ENCODE results near the gene PLXDC2. TPM values are rescaled to one million over a fixed set of nuclear protein-coding genes. Genes with fewer than 3 reads are reported as not detected.

PLXDC2 gene
- total and polyA plus RNA-seq, 2 donors from 2014 or later = 11.9 to 42.1 TPM

DNA sequence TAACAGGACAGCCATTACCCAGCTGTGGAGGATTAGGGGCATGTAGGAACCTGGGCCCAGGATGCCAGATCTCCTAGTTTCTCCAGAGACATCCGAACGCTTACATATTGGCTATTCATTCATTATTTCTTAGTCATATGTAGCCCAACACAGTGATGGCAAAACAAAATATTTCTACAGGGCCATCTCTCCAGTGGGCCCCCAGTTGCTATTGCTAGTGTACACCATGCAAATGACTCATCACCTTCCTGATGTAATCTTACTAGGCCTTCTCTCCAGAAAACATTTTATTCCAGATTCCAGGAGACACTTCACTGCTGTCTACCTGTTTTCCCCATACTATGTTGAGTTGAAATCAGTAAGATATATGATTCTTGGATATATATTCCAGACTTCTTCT lies 201.7 kb downstream of the PLXDC2 start:
- H3K4me1 ChIP-seq (ENCODE audit: control insufficient read depth in 2 of 3, insufficient read depth in 2 of 3, low read depth in 1 of 3, low read length in 3 of 3) = no peaks in the 10 kb centered on the region
- intact Hi-C loops (cut with DNase I) = no loop called here
- H3K9me3 ChIP-seq (ENCODE audit: control insufficient read depth in 2 of 3, insufficient read depth in 1 of 3, low read length in 3 of 3) = no peaks in the 10 kb centered on the region
- DNase-seq (no peak), FAIRE-seq (no peak)
- H3K36me3 ChIP-seq (ENCODE audit: control insufficient read depth in 2 of 3, insufficient read depth in 3 of 3, low read length in 3 of 3) = peaks cover 0 to 2% (median 0%) of the 10 kb centered on the region in 3 donors
- H3K9ac ChIP-seq (ENCODE audit: low read length in 3 of 3) = no peak overlapping the region
- TF ChIP-seq, protein P1, sequence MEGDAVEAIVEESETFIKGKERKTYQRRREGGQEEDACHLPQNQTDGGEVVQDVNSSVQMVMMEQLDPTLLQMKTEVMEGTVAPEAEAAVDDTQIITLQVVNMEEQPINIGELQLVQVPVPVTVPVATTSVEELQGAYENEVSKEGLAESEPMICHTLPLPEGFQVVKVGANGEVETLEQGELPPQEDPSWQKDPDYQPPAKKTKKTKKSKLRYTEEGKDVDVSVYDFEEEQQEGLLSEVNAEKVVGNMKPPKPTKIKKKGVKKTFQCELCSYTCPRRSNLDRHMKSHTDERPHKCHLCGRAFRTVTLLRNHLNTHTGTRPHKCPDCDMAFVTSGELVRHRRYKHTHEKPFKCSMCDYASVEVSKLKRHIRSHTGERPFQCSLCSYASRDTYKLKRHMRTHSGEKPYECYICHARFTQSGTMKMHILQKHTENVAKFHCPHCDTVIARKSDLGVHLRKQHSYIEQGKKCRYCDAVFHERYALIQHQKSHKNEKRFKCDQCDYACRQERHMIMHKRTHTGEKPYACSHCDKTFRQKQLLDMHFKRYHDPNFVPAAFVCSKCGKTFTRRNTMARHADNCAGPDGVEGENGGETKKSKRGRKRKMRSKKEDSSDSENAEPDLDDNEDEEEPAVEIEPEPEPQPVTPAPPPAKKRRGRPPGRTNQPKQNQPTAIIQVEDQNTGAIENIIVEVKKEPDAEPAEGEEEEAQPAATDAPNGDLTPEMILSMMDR (IDR thresholded peaks at IDR 0.05; ENCODE audit: borderline replicate concordance, extremely low read depth, insufficient read depth) = no peak
- no peaks in the 10 kb centered on the region for H3K27me3 ChIP-seq (ENCODE audit: control insufficient read depth, insufficient read depth, low read length)
- H3K27ac ChIP-seq (ENCODE audit: low read depth in 2 of 2, low read length in 2 of 2) = no peak overlapping the region
- H3K4me3 ChIP-seq (ENCODE audit: low read length in 3 of 3) = no peak overlapping the region

DNA sequence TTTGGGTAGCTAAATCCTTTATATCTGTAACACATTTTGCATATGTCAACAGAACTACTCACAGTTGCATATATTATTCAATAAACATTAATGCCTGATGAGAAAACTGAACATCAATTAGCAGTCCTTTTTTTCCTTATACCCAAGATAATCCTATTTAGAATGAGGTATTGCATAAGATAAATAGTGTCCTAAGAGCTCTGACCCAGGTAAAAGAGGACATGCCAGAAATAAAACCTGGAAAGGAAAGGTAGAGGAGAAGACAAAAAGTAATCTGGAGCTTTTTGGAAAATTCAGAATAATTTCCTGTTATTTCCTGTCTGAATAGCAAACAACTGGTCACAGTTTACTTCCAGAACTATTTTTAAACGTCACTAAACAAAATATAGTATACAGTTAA lies 204.4 kb downstream of the PLXDC2 start:
- Histone ChIP-seq H3K27me3 (ENCODE audit: control insufficient read depth, insufficient read depth, low read length) (no peaks in the 10 kb centered on the region), H3K4me1 (ENCODE audit: control insufficient read depth in 2 of 3, insufficient read depth in 2 of 3, low read depth in 1 of 3, low read length in 3 of 3) (no peaks in the 10 kb centered on the region), H3K4me3 (ENCODE audit: low read length in 3 of 3) (no peak overlapping the region), H3K27ac (ENCODE audit: low read depth in 2 of 2, low read length in 2 of 2) (no peak overlapping the region), H3K36me3 (ENCODE audit: control insufficient read depth in 2 of 3, insufficient read depth in 3 of 3, low read length in 3 of 3) (peaks cover 0 to 2% (median 0%) of the 10 kb centered on the region in 3 donors), H3K9ac (ENCODE audit: low read length in 3 of 3) (no peak overlapping the region), H3K9me3 (ENCODE audit: control insufficient read depth in 2 of 3, insufficient read depth in 1 of 3, low read length in 3 of 3) (peaks cover 0 to 3% (median 0%) of the 10 kb centered on the region in 3 donors)
- intact Hi-C loops (cut with DNase I) = no loop called here
- TF ChIP-seq, protein P1 (IDR thresholded peaks at IDR 0.05; ENCODE audit: borderline replicate concordance, extremely low read depth, insufficient read depth) = no peak
- DNase-seq = no peak
- FAIRE-seq = no peak

DNA sequence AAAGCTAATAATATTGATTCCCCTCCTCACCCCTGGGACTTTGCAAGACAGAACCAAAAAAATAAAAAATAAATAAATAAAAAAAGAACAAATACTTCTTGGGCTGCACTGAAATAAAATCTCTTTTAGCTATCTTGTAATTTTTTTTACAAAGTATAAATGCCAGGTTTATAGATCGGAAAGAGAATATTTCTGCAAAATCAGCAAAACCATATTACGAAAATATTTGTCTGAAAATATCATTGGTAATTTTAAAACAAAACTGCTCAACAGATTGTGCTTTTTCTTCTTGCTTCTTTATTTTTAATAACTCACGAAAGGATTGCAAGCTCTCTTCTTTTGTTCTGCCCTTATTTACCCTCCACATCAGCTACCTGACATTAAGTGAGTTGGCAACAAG lies 213.3 kb downstream of the PLXDC2 start:
- DNase-seq = no peak
- TF ChIP-seq, protein P1 (IDR thresholded peaks at IDR 0.05; ENCODE audit: borderline replicate concordance, extremely low read depth, insufficient read depth) = no peak
- intact Hi-C loops (cut with DNase I) = no loop called here

DNA sequence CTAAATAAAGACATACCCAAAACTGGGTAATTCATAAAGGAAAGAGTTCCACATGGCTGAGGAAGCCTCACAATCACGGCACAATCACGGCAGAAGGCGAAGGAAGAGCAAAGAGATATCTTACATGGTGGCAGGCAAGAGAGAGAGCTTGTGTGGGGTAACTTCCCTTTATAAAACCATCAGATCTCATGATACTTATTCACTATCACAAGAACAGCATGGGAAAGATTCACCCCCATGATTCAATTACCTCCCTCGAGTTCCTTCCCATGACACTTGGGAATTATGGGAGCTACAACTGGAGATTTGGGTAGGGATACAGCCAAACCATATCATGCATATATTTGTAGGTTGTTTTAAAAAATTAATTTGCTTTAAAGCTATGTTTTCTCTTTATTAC lies 217.2 kb downstream of the PLXDC2 start:
- TF ChIP-seq, protein P1 (IDR thresholded peaks at IDR 0.05; ENCODE audit: borderline replicate concordance, extremely low read depth, insufficient read depth) = no peak
- Histone ChIP-seq H3K9ac (ENCODE audit: low read length in 3 of 3) (no peak overlapping the region), H3K4me3 (ENCODE audit: low read length in 3 of 3) (no peak overlapping the region), H3K27ac (ENCODE audit: low read depth in 2 of 2, low read length in 2 of 2) (no peak overlapping the region), H3K9me3 (ENCODE audit: control insufficient read depth in 2 of 3, insufficient read depth in 1 of 3, low read length in 3 of 3) (no peaks in the 10 kb centered on the region), H3K36me3 (ENCODE audit: control insufficient read depth in 2 of 3, insufficient read depth in 3 of 3, low read length in 3 of 3) (no peaks in the 10 kb centered on the region), H3K4me1 (ENCODE audit: control insufficient read depth in 2 of 3, insufficient read depth in 2 of 3, low read depth in 1 of 3, low read length in 3 of 3) (peaks cover 0 to 5% (median 0%) of the 10 kb centered on the region in 3 donors), H3K27me3 (ENCODE audit: control insufficient read depth, insufficient read depth, low read length) (no peaks in the 10 kb centered on the region)
- intact Hi-C loops (cut with DNase I) = no loop called here
- FAIRE-seq = no peak
- DNase-seq = no peak

More for the DNA sequence above, 213.3 kb downstream of the PLXDC2 start:
- Histone ChIP-seq H3K27me3 (ENCODE audit: control insufficient read depth, insufficient read depth, low read length) (no peaks in the 10 kb centered on the region), H3K9me3 (ENCODE audit: control insufficient read depth in 2 of 3, insufficient read depth in 1 of 3, low read length in 3 of 3) (peaks cover 0 to 3% (median 0%) of the 10 kb centered on the region in 3 donors), H3K4me3 (ENCODE audit: low read length in 3 of 3) (no peak overlapping the region), H3K36me3 (ENCODE audit: control insufficient read depth in 2 of 3, insufficient read depth in 3 of 3, low read length in 3 of 3) (no peaks in the 10 kb centered on the region), H3K4me1 (ENCODE audit: control insufficient read depth in 2 of 3, insufficient read depth in 2 of 3, low read depth in 1 of 3, low read length in 3 of 3) (peaks cover 0 to 5% (median 0%) of the 10 kb centered on the region in 3 donors), H3K27ac (ENCODE audit: low read depth in 2 of 2, low read length in 2 of 2) (no peak overlapping the region), H3K9ac (ENCODE audit: low read length in 3 of 3) (no peak overlapping the region)
- FAIRE-seq = no peak

All from kidney (tissue), 14 donors.